ENCODE data around the gene UMODL1. TPM values are rescaled to one million over a fixed set of nuclear protein-coding genes. Genes with fewer than 3 reads are reported as not detected.

Gene UMODL1
- total and polyA plus RNA-seq, 2 donors (not counting 3 experiments of a cell fraction or from before 2014, with no cell fraction given): not detected

GRCh38 chr21:42110691-42111469 lies 39.8 kb downstream of the UMODL1 start:
- no peaks in the 10 kb centered on the region for H4K20me1 ChIP-seq (replicated peaks; ENCODE audit: control insufficient read depth, extremely low read depth, insufficient read depth, low read length)
- ChIA-PET CTCF (interaction anchor here (1.2 to 8.0 kb wide), 4 partner anchors 177 to 499 kb away, joined by 4 to 93 read pairs (median 8); no protein-coding TSS in a partner anchor), POLR2A (no interaction called here)
- H3K27me3 ChIP-seq (ENCODE audit: control insufficient read depth in 2 of 2, insufficient read depth in 2 of 2, low read length in 2 of 2): peaks cover 3 to 10% of the 10 kb centered on the region in 2 experiments
- TF ChIP-seq GATA2 (IDR thresholded peaks at IDR 0.05; ENCODE audit: insufficient read depth, insufficient read length, low read depth, low read length): no peak
- intact Hi-C loops (cut with micrococcal nuclease) (no loop called here), dilution Hi-C loops (cut with MboI; ENCODE audit: extremely low pct_ligation_motif_present, low sequenced_read_pairs) (no loop called here)
- H3K4me3 ChIP-seq (replicated peaks in 1 of 3; ENCODE audit: insufficient read depth in 1 of 3, low read depth in 1 of 3, low read length in 3 of 3): no peak overlapping the region
- H3K9ac ChIP-seq (replicated peaks; ENCODE audit: extremely low read depth, insufficient read depth, low read length): no peak overlapping the region
- no peaks in the 10 kb centered on the region for H3K36me3 ChIP-seq (ENCODE audit: control insufficient read depth in 2 of 2, extremely low read depth in 1 of 2, insufficient read depth in 2 of 2, low read length in 2 of 2)
- no peaks in the 10 kb centered on the region for H3K79me2 ChIP-seq (ENCODE audit: control insufficient read depth, insufficient read depth, low read length)
- no peaks in the 10 kb centered on the region for H3K9me3 ChIP-seq (replicated peaks; ENCODE audit: control insufficient read depth, insufficient read depth, low read length)
- no peak overlapping the region for H3K27ac ChIP-seq (ENCODE audit: insufficient read depth, low read depth, low read length)
- no peak overlapping the region for H2AFZ ChIP-seq (ENCODE audit: low read depth, low read length)
- FAIRE-seq: no peak
- DNase-seq (ENCODE audit: low read depth, low spot score): no peak
- BruUV-seq (replicated peaks): no TSS peak
- no peaks in the 10 kb centered on the region for H3K4me1 ChIP-seq (ENCODE audit: control insufficient read depth, extremely low read depth, insufficient read depth, low read length)
- no peak overlapping the region for H3K4me2 ChIP-seq (ENCODE audit: insufficient read depth, low read length)
- H3K9me1 ChIP-seq (replicated peaks; ENCODE audit: control insufficient read depth, extremely low read depth, insufficient read depth, low read length): no peaks in the 10 kb centered on the region

- Histone ChIP-seq H3K36me3 (ENCODE audit: control insufficient read depth in 2 of 2, extremely low read depth in 1 of 2, insufficient read depth in 2 of 2, low read length in 2 of 2) (no peaks in the 10 kb centered on the region), H3K9me1 (replicated peaks; ENCODE audit: control insufficient read depth, extremely low read depth, insufficient read depth, low read length) (no peaks in the 10 kb centered on the region), H3K79me2 (ENCODE audit: control insufficient read depth, insufficient read depth, low read length) (no peaks in the 10 kb centered on the region), H3K4me3 (replicated peaks in 1 of 3; ENCODE audit: insufficient read depth in 1 of 3, low read depth in 1 of 3, low read length in 3 of 3) (no peak overlapping the region), H3K9ac (replicated peaks; ENCODE audit: extremely low read depth, insufficient read depth, low read length) (no peak overlapping the region), H3K27me3 (ENCODE audit: control insufficient read depth in 2 of 2, insufficient read depth in 2 of 2, low read length in 2 of 2) (peaks cover 3 to 10% of the 10 kb centered on the region in 2 experiments), H2AFZ (ENCODE audit: low read depth, low read length) (no peak overlapping the region), H4K20me1 (replicated peaks; ENCODE audit: control insufficient read depth, extremely low read depth, insufficient read depth, low read length) (no peaks in the 10 kb centered on the region), H3K9me3 (replicated peaks; ENCODE audit: control insufficient read depth, insufficient read depth, low read length) (no peaks in the 10 kb centered on the region), H3K4me1 (ENCODE audit: control insufficient read depth, extremely low read depth, insufficient read depth, low read length) (no peaks in the 10 kb centered on the region), H3K27ac (ENCODE audit: insufficient read depth, low read depth, low read length) (no peak overlapping the region), H3K4me2 (ENCODE audit: insufficient read depth, low read length) (no peak overlapping the region)
- dilution Hi-C loops (cut with MboI; ENCODE audit: extremely low pct_ligation_motif_present, low sequenced_read_pairs) (no loop called here), intact Hi-C loops (cut with micrococcal nuclease) (no loop called here)
- ChIA-PET POLR2A (no interaction called here), CTCF (interaction anchor here (1.8 to 8.0 kb wide), 3 partner anchors 178 to 499 kb away, joined by 4 to 93 read pairs (median 9); no protein-coding TSS in a partner anchor)
- FAIRE-seq (no peak), DNase-seq (ENCODE audit: low read depth, low spot score) (no peak)
- TF ChIP-seq EZH2 (IDR thresholded peaks at IDR 0.05; ENCODE audit: borderline replicate concordance, low read depth, low read length, severe bottlenecking): no peak
- TF ChIP-seq POLR2A (IDR thresholded peaks at IDR 0.05; ENCODE audit: low read depth, low read length): no peak
- no peak for TF ChIP-seq GATA2 (IDR thresholded peaks at IDR 0.05; ENCODE audit: insufficient read depth, insufficient read length, low read depth, low read length)
- no peak for TF ChIP-seq CTCF (IDR thresholded peaks at IDR 0.05; ENCODE audit: extremely low read depth in 1 of 2, insufficient read depth in 1 of 2, low read depth in 1 of 2, low read length in 2 of 2)
- no peak for TF ChIP-seq FOS (IDR thresholded peaks at IDR 0.05; ENCODE audit: borderline replicate concordance, insufficient read depth, low read length)
- BruUV-seq (replicated peaks): no TSS peak
Observed at GRCh38 chr21:42111470-42111743, 40.3 kb downstream of the UMODL1 start.

Data from endothelial cell of umbilical vein (primary cell).